CD1c-positive myeloid dendritic cell (primary cell): ENCODE measurements around the gene GPR32.
"Not testable (repeated sequence)": the region's sequence is repeated elsewhere in the genome, so short reads cannot be mapped to it uniquely, and the experiment has no call there.

Source experiments
- DNase-seq: peaks from one replicate; pipeline ENCODE4 v3.0.0-alpha.2; 2016; ENCODE audit errors: extremely low spot score

GPR32 gene, protein sequence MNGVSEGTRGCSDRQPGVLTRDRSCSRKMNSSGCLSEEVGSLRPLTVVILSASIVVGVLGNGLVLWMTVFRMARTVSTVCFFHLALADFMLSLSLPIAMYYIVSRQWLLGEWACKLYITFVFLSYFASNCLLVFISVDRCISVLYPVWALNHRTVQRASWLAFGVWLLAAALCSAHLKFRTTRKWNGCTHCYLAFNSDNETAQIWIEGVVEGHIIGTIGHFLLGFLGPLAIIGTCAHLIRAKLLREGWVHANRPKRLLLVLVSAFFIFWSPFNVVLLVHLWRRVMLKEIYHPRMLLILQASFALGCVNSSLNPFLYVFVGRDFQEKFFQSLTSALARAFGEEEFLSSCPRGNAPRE

DNA sequence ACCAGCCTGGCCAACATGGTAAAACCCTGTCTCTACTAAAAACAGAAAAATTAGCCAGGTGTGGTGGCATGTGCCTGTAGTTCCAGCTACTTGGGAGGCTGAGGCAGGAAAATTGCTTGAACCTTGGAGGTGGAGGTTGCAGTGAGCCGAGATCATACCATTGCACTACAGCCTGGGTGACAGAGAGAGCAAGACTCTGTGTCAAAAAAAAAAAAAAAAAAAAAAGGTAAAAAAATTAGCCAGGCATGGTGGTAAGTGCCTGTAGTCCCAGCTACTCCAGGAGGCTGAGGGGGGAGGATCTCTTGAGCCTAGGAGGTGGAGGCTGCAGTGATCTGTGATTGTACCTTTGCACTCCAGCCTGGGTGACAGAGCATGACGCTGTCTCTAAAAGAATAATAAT, at the start of gene GPR32:
GPR32 (plus strand) TSS at position 301 of the 400 bp plus-strand sequence. CDS start 137 bp downstream, outside the sequence.
- not testable (repeated sequence) for DNase-seq

DNA sequence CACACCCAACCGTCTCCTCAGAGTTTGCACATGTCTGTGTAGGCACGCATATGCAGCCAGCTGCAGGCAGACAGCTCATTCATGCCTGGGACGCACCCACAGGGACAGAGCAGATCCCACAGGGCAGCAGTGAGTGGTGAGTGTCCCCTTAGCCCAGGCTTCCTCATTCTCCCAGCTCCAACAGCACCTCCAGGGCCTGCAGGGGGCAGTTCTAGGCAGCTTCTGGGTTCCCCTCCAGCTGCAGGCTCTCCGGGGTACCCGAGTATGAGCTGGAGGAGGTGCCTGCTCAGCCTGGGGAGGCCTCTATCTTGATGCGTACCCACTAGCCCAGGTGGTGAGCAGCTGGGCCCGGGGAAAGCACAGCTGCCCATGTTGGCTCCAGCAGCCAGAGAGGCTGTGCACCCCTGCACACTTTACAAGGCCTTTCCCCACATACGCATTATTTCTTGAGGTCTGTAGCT, 49.3 kb upstream of the GPR32 start:
- peak; percentile 61 for DNase-seq

DNA sequence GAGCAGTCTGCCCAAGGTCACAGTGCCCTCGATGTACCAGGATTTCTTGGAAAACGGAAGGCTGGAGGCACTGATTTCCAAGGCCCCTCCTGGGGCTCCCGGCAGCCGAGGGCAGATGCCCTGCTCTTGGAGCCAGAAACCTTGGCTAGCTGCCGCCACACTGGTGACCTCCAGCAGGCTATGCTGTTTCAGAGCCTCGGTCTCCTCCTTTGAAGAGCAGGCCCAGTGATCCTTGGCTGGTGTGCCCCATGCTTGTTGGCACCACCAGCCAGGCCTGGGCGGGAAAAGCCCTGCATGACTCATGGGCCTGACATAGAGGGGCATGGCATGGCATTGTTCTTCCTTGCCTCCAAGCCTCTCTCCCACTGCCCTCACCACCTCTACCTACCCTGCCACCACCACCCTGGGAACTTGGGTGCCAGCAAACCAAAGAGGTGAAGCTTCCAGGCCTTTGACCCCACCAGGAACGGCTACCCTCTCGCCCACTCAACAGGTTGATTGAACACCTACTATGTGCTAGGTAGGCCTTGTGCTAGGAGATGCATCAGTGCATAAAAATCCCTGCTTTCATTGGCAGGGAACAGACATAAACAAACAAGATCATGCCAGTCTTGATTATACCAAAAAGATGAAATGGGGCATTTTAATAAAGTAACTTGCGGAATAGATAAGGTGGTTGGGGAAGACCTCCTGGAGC, 48.7 kb upstream of the GPR32 start:
- DNase-seq = no peak

DNA sequence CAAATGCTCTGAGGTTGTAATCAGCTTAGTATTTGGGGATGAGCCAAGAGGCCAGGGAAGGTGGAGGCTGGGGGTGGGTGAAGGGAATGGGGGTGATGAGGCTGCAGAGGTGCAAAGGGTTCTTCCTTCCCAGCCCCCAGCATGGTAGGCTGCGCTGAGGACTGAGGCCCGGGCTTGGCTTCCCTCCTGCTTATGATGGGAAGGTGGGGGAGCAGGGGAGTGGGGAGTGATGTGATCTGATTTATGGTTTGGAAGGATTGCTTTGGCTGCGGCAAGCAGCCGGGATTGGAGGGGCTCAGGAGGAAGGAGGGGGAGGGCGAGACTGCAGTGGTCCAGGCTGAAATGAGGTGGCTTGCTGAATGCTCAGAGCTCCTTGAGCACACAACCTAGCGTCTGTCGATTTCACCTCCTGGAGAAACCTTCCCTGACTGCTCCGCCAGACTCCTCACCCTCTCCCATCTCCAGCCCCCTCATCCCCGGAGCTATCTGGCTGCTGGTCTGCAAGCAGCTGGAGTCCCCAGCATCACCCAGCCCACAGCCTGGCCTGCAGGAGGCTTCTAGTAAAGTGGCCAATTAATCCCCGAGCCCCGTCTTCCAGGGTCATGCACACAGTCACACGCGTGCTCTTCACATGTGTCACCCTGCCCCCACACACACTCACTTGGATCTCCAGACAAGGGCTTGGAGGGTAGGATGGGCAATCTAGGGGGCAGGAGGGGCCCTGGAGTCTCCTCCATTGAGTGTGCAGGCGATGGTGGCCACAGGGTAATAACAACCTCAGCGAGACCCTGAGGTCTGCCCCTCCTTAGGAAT, 47.9 kb upstream of the GPR32 start:
- no peak for DNase-seq

DNA sequence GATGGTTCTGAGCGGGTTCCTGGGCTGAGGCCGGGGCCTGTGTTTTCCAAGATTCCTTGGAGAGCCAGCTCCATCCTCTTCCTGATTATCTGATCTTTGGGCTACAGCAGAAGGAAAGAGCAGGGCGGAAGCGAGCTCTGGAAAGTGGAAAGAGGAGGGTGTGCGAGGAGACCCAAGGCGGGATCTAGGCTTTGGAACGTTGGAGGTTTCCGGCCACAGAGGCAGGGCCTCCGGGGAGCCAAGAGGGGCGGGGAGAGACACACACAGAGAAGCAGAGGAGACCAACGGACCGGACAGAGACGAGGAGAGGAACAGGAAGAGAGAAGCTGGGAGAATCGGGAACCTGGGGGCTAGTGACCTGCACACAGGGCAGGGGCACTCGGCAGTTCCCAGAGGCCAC, 47.2 kb upstream of the GPR32 start, which contains the start of gene CLEC11A:
CLEC11A (plus strand) TSS at position 296 of the 400 bp plus-strand sequence. CDS start 162 bp downstream, outside the sequence.
- peak; percentile 31 for DNase-seq

DNA sequence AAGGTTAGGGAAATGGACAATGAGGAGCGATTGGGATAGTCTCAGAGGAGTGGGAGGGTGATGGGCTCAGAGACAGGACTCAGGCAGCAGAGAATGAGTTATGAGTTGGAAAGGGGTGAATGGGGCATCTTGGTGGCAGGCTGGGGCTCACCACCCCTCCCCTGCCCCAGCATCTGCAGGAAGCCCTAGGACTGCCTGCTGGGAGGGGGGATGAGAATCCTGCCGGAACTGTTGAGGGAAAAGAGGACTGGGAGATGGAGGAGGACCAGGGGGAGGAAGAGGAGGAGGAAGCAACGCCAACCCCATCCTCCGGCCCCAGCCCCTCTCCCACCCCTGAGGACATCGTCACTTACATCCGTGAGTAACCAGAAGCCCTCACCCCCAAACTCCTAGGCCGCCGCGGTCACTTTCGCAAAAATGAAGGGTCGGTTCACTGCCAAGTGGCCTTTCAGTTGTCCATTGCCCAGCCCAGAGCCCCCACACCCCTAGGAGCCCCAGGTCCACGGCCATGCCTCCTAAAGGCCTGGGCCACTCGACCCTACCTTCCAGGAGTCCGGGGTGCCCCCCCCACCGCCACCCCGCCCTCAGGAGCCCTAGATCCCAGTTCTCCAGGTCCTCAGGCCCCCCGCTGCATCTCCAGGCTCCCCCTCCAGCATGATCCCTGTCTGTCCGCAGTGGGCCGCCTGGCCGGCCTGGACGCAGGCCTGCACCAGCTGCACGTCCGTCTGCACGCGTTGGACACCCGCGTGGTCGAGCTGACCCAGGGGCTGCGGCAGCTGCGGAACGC, 46.3 kb upstream of the GPR32 start:
- DNase-seq = no peak

DNA sequence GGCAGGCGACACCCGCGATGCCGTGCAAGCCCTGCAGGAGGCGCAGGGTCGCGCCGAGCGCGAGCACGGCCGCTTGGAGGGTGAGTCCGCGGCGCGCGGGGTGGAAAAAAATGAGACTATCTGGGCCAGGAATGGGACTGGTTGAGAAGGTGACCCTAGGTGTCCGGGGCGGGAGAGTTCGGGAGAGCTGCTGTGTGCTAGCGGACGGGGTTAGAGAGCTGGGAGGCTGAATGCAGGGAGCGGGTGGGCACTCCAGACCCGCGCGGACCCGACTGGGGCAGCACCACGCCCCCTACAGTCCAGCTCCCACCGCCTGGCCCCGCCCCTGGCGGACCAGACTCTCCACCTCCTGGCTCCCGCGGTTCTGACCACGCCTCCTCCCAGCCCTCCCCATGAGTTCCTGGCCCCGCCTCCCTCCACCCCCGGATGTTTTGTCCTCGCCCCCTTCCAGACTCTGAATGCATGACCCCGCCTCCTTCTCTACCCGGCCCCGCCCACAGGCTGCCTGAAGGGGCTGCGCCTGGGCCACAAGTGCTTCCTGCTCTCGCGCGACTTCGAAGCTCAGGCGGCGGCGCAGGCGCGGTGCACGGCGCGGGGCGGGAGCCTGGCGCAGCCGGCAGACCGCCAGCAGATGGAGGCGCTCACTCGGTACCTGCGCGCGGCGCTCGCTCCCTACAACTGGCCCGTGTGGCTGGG, 45.6 kb upstream of the GPR32 start:
- DNase-seq = peak; percentile 98

DNA sequence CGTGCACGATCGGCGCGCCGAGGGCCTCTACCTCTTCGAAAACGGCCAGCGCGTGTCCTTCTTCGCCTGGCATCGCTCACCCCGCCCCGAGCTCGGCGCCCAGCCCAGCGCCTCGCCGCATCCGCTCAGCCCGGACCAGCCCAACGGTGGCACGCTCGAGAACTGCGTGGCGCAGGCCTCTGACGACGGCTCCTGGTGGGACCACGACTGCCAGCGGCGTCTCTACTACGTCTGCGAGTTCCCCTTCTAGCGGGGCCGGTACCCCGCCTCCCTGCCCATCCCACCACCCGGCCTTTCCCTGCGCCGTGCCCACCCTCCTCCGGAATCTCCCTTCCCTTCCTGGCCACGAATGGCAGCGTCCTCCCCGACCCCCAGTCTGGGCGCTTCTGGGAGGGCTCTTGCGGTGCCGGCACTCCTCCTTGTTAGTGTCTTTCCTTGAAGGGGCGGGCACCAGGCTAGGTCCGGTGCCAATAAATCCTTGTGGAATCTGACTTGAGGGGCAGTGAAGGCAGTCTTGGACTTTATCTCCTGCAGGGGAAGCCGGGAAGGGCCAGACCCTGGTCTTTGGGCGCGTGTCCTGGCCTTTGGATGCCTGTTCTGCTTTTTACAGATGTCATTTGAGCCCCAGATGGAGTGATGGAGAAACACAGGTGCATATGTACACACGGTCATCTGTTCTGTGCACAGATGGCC, 44.9 kb upstream of the GPR32 start:
- DNase-seq = no peak

DNA sequence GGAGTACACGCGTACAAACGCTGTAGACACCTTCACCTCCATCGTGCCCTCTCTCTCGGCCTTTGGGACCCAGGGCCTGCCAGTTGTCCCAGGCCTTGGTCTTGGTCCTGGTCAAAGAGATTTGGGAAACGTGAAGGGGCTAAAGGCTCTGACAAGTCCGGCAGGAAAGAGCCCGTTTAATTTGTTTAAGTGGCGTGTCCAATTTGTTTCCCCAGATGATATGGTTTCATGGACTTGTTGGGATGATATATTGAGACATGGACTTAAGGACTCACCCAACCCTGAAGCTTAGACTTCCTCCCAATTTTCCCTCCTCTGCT, 44.4 kb upstream of the GPR32 start:
- DNase-seq = no peak

DNA sequence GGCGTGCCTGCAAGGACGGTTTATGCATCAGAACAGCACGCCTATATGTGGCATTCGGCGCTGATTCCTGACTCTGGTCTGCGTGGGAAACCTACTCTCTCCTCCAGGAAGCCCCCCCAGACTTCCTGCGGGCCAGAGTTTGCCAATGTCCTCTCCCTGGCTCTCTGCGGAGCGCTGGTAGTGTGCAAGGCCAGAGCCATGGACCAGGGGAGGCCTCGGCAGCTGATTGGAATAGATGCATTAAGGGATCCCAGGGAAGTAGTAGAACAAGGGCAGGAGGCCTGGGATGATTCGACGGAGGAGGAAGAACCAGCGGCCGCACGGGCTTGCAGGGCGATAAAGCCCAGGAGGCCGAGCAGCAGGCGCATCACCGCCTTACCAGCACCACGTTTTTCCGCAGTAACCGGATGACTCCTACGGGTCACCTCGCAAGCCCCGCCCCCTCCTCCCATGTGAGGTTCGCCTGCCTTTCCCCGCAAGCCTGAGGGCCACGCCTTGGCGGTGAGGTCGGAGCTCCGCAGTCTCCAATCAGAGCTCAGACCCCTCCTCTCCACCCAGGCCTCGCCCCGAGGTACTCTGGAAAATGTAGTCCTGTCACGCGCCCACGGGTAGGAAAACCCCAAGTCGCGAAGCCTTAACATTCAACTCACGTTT, 42.1 kb upstream of the GPR32 start:
- peak; percentile 79 for DNase-seq

DNA sequence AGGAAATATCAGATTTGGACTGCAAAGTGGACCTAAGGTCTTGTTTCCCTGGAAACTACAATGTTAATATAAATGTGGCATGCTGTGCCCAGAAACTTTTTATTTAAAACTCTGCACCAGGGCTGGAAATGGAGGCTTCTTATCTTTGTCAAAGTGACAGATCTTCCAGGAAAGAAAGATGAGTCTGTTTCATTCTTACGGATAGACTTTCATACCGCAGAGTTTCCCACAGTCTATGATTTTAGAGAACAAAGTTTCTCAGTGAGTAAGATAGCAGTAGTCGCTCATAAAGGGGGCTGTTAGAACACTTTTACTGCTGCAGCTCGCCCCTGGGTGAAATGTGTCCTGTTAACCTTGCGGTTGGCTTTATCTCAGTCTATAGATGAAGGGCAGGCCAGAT, 40.4 kb upstream of the GPR32 start:
- DNase-seq = no peak

DNA sequence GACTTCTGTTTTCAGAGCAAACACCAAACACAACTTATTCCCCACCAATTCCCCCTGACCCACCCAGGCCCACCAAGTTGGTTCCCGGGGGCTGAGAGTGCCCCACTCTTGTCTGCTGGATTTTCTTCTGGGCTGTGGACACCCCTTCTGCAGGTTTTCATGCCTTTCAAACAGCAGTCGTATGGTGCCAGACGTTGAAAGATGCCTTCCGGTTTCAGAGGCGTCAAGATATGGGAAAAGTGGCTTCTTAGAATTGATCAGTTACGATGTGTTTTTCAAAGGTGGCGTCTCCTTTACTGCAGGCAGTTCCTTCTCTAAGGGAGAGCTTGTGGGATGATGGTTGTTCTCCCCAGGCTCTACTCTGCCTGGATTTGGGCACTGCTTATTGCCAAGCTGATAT, 34.4 kb upstream of the GPR32 start:
- DNase-seq = no peak

DNA sequence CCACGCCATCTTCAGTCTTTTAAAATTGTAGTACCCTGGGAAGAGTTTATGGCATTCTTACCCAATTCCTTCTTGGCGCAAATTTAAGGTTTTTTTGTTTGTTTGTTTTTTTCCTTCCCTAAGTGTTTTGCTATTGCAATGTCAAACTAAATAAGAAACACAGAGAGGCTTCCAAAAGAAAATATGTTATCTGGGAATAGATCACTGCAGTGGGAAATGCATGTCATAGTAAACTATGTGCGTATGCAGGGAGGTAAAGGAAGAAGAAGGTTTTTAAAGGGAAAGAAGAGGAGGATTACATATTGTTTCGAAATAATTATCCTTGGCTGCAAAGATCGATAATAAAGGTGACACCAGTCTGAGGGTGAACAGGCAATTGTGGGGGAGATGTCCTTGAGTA, 33.9 kb upstream of the GPR32 start:
- DNase-seq = no peak

DNA sequence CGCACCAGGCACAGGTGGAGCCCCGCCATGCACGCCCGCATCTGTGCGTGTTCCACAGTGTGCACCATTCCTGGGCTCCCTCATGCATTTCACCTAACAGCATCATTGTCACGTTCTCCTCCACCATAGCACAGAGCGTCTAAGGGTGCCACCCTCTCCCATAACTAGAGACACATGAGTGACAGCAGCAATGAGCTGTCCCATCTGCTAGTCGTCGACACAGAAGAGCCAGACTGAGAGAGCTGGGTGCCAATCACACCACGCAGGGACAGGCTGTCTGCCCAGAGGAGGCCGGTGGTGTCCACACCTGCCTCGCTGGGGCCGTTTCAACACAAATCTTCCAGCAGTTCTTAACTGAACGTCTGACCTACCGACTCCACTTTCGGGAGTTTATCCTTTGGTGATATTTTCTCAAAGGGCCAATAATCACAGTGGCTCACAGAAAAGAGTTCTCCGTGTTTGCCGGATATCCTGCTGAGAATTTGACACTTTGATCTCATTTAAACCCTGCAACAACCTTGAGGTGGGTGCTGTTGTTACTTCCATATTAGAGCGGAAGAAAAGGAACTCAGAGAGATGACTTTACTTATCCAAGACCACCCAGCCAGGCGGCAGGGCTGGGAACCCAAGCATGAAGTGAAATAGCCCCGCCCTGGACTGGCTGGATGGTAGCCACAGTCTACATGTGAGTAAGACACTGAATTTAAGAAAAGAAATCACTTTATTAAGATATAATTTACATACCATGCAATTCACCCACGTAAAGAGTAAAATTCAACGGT, 30.9 kb upstream of the GPR32 start:
- DNase-seq = no peak

DNA sequence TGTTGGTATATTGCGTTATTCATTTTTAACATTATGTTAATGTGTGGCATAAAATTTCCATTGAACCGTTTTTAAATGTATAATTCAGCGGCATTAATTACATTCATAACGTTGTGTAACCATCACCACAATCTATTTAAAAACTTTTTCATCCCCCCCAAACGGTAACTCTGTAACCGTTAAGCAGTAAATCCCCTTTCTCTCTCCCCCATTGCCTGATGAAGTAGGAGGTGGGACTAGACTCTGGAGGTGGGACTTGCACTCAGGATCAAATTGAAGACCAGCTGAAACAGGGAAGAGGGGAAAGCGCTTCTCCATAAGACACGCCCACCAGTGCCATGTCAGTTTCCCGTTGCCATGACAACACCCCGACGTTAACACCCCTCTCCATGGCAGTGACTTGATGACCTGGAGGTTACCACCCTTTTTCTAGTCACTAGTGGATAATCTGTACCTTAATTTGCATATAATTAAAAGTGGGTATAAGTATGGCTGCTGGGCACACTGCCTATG, 30.3 kb upstream of the GPR32 start:
- DNase-seq = no peak

DNA sequence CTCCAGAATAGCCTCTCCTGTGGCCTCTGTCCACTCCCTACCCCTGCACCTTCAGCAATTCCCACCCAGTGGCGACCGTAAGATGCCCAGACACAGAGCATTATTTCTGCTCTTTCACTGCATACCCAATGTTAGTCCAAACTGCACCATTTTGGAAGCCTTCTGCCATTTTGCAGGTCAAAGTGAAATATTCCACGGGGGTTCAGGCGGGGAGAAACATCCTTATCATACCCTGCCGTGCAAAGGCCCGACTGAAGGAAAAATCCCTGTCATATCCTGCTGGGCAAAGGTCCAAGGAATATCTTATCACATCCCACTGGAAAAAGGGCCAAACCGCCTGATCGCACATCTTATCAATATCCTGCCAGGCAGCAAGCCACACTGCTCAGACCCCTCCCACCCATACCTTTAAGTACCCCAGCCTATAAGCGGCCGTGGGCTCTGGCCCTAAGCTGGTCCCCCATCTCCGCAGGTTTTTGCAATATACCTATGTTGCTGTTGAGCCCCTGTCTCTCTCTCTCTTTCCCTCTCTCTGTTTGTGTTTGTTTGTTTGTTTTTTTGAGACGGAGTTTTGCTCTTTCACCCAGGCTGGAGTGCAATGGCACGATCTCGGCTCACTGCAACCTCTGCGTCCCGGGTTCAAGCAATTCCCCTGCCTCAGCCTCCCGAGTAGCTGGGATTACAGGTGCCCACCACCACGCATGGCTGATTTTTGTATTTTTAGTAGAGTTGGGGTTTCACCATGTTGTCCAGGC, 28.9 kb upstream of the GPR32 start:
- no peak for DNase-seq

DNA sequence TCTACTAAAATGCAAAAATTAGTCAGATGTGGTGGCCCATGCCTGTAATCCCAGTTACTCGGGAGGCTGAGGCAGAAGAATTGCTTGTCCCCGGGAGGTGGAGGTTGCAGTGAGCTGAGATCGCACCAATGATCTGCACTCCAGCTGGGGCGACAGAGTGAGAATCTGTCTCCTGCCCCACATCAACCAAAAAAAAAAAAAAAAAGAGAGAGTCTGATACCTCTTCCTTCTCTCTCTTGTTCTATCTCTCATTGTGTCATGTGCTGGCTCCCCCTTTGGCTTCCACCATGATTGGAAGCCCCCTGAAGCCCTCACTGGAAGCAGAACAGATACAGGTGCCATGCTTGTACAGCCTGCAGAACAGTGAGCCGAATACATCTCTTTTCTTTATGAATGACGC, 26.7 kb upstream of the GPR32 start:
- DNase-seq = no peak

DNA sequence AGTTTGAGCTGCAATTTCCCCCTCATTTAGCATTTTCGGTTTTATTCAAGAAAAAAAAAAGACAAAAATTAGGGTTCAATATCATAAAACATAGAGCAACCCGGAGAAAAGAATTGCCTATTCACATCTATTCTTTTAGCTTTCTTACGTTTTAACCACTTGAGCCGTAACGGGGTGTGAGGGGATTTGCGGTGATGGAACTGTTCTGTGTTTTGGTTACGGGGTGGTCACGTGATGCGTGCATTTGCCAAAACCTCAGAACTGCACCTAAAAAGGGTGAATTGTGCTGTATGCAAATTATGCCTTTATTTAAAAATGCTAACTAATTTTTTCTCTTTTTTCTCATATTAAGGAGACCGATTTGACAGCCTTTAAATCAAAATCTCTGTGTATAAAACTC, 25.0 kb upstream of the GPR32 start:
- no peak for DNase-seq
